HG02840 (cell line): ENCODE results near the gene AIF1L.
"Not testable (repeated sequence)": the region's sequence is repeated elsewhere in the genome, so short reads cannot be mapped to it uniquely, and the experiment has no call there.

Experiments
- ATAC-seq: cut with Tn5 transposase; IDR thresholded peaks from one replicate; pipeline ENCODE4 v1.9.1; 2021; ENCODE audit warnings: mild to moderate bottlenecking, moderate library complexity, moderate number of reproducible peaks; ENCODE audit not compliant: unreplicated experiment, low FRiP score

AIF1L gene

GRCh38 chr9:131097948-131098278 lies 1.6 kb downstream of the AIF1L start:
- no peak for ATAC-seq

DNA sequence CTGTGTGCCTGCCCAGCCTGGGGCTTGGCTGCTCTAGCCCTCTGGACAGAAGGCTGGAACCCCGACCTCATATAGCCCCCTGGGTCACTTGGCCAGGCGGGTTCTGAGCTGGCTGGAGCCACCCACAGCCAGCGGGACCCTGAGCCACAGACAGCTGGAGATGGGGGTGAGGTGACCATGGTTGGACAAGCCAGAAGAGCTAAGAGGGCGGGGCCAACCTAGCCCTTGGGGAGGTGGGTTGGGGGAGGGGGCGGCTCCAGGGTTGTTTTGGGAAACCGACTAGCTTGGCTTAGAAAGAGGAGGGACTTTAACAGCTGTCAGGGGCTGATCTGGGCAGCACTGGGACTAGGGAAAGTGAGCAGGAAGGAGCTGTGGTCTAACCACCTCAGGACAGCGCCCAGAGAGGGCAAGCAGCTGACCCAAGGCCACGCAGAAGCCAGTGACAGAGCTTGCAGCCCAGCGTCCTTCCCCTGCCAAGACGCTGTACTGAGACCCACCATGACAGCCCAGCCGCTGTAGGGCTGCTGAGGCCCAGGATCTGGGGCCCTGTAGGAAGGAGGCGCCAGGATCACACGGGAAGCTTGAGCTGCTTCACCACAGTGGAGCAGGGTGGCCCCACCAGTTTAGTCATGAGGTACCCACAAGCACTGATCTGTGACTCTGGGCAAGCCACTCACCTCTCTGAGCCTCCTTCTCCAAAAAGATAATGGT lies 2.2 kb downstream of the AIF1L start:
- ATAC-seq: no peak

DNA sequence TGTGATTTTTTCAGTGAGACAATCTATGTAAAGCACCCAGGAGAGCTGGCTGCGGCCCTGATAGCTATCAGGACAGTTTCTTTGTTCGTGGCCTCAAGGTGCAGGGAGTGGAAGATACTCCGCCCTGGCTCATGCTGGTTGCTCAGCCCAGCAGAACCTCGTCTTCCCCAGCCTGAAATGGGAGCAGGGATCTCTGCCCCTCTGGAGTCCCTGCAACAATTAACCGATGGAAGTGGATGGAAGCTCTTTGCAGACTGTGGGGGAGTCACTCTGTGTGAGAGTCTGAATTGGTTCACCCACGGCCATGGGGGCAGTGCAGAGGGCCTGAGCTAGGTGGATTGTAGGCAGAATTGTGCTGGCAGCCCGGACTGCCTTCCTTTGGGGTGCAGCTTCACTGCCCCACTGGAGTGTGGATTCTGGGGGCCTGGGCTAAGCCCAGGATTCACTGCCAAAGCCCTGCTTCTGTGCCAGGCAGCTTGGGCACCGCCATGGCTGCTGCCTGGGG lies 2.8 kb downstream of the AIF1L start:
- no peak for ATAC-seq

DNA sequence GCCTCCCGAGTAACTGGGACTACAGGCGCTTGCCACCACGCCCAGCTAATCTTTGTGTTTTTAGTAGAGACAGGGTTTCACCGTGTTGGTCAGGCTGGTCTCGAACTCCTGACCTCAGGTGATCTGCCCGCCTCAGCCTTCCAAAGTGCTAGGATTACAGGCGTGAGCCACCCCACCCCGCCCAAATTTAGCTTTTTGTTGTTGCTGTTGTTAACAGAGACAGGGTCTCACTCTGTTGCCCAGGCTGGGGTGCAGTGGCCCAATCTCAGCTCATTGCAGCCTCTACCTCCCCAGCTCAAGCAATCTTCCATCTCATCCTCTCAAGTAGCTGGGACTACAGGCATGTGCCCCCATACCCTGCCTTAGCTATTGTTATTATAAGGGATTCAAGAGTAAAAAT lies 3.5 kb downstream of the AIF1L start:
- not testable (repeated sequence) for ATAC-seq

- no peak for ATAC-seq
These were observed 4.1 kb downstream of the AIF1L start for GRCh38 chr9:131100445-131100844.

- ATAC-seq: no peak
These were observed 5.1 kb downstream of the AIF1L start for GRCh38 chr9:131101207-131101964.

- no peak for ATAC-seq
These were observed 6.7 kb downstream of the AIF1L start for GRCh38 chr9:131103024-131103423.

DNA sequence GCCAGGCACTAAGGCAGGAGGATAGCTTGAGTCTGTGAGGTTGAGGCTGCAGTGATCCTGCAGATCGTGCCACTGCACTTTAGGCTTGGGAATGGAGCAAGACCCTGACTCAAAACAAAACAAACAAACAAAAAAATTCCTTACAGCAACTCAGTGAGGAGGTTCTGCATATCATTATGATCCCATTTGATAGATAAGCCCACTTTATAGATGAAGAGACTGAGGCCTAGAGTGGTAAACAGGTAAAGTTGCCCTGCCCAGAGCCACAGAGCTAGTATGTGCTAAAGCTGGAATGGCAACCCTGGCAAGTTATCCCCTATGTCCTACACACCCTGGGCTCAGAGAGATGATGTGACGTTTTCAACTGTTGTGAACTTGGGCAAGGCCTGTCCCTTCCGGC lies 7.2 kb downstream of the AIF1L start:
- ATAC-seq: no peak

DNA sequence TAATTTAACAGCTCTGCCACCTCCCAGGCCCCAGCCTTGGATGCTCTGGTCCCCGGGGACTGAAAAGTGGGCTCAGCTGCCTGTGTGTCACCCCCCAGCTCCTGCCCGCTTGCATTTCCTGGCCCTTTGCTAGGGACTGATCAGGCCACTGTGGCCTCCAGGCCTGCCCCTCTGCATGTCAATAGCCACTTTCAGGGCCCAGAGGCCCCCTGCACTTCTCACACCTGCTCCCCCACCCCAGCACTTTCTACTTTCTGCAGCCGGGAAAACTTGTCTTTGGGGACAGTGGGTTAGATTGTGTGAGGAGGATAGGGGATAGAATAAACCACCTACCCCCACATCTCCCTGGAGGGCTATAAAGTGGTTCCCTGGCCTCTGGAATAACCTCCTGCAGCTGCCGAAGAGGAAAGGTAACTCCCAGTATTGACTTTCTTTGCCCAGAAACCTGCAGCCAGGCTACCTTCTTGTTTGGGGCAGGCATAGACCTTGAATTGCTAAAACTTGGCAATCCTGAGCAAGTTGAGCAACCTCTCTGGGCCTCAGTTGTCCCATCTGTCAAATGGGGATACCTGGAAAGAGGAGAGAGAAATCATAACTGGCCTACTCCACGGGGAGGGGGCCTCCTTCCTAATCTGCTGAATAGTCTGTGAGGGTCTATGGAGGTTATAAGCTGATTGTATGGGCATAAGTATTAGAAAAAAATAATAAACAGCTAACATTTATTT lies 7.8 kb downstream of the AIF1L start:
- no peak for ATAC-seq

DNA sequence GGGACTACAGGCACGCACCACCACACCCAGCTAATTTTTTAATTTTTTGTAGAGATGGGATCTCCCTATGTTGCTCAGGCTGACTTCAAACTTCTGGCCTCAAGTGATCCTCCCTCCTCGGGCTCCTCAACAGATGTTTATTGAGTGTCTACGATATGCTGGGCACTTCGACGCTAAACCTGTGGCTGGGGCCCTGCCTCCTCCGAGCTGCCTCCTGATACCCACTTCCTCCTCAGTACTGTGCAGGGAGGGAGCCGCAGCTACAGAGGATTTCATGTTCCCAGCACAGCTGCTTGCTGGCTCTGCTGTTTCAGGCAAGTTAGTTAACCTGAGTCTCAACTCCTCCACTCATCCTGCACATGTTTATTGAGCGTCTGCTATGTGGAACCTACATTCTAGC lies 9.6 kb downstream of the AIF1L start:
- no peak for ATAC-seq

DNA sequence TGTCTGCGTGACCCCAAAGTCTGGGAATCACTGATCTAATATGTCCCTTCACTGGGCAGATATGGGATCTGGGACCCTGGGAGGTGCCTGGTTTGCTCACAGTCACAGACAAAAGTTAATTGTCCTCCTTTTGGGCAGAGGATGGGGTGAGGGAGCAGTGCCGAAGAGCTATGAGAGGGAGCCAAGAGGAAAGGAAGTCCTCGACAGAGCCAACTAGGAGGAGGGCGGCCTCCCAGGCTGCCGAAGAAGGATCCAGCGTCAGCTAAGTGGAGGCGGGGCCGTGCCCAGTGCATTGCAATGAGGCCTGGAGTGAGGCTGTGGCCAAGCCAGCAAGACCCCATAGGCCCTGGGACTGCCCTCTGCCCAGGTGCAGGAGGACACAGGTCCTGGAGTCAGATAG lies 11.4 kb downstream of the AIF1L start:
- ATAC-seq: no peak

DNA sequence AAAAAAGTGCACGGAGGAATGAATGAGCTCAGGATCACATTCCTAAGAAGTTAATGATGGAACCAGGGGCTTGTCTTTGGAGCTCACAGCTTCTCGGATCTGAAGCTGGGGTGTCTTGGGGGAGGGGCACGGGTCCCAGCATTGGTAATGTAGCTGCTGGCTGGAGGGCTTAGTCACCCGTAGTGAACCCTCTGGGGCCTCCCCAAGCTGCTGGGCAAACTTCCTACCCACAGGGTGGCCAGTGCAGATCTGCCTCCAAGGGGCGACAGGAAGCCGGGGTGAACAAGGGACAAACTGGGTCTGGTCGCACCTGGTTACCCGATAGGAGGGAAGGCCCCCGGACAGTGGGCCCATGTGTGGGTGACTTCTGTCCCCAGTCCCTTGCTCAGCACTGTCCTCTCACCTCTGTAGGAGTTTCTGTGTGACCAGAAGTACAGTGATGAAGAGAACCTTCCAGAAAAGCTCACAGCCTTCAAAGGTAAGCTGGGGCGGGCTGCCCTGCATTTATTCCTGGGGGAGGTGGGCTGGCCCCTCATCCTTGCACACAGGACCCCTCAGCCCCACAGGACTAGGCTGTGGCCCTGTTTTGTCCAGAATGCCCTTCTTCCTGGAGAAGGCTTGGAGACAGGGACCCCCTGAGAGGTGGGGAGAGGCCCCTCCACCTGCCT lies 15.0 kb downstream of the AIF1L start:
- ATAC-seq: no peak

- ATAC-seq: no peak
These were observed 15.6 kb downstream of the AIF1L start for GRCh38 chr9:131111854-131112311.

DNA sequence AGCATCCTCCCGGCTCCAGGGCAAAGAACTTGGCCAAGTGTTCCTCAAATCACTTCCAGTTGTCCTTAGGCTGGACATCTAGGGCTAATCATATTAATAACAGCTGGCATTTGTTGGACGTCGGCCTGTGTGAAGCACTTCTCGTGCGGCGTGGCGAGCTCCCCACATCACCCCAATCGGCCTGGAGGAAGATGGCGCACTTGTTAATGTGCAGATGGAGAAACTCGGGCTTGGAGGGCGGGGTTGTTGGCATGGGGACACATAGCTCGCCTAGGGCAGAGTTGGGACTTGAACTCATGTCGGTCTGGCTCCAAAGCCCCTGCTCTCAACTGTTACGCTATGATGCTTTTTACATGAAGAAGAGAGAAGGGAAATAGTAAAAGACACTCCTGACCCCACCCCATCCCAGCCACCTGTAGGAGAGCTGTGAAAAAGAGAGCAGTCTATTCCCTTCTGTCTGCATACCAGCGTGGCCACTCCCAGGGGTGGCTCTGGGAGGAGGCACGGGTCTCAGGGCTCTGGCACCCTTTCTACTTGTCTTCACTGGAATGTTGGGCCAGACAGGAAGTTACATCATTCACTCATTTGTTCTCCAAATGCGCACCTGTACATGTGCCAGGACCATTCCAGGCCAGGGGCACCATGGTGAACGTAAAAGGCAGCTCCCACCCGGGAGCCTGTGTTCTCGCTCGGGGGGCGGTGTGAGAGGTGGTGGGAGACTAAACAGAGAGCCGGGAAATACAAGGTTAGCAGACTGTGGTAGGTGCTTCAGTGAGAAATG lies 16.2 kb downstream of the AIF1L start:
- no peak for ATAC-seq

GRCh38 chr9:131113655-131114054 lies 17.3 kb downstream of the AIF1L start:
- no peak for ATAC-seq

- ATAC-seq: no peak
These were observed 17.8 kb downstream of the AIF1L start for GRCh38 chr9:131114084-131114535.

- ATAC-seq: not testable (repeated sequence)
These were observed 19.0 kb downstream of the AIF1L start for GRCh38 chr9:131115360-131115742.

DNA sequence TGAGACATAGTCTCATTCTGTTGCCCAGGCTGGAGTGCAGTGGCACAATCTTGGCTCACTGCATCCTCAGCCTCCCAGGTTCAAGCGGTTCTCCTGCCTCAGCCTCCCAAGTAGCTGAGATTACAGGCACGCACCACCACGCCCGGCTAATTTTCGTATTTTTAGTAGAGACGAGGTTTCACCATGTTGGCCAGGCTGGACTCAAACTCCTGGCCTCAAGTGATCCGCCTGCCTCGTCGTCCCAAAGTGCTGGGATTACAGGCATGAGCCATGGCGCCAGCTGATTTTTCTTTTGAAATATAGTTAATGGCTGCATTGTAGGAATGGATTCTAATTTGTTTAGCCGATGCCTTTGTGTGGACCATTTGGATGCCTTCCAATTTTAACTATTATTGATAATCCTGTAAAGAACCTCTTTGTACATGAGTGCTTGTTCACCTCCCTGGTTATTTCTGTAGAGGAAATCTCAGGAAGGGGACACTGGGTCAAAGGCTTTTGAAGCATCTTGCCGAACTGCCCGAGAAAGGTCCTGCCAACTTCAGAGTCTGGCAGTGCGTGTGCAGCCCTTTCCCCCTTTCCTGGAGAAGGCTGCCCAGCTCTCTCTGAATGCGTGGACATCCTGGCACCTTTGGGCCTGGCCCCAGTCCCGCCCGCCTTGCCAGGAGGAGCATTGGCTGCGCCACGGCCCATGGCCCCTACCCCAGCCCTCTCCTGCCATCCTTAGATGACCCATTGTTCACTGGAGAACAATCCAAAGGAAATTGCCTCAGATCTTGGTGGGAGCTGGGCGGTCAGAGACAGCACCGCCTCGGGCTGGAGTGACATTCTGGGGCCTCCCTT lies 20.2 kb downstream of the AIF1L start:
- ATAC-seq: no peak
